Activated naive CD4-positive, alpha-beta T cell treated with anti-CD3 and anti-CD28 coated beads, Interleukin-2, amount 50 U/mL, for 16 hours (primary cell): ENCODE data around the gene GABBR2.
A peak's percentile ranks its signal among the peaks of the same experiment; 100 is the strongest.

Source experiments
- DNase-seq: peaks from one replicate; pipeline ENCODE4 v3.0.0-alpha.2; 2020

Gene GABBR2

GRCh38 chr9:98331536-98332259 lies 377.0 kb downstream of the GABBR2 start:
- no peak for DNase-seq

DNA sequence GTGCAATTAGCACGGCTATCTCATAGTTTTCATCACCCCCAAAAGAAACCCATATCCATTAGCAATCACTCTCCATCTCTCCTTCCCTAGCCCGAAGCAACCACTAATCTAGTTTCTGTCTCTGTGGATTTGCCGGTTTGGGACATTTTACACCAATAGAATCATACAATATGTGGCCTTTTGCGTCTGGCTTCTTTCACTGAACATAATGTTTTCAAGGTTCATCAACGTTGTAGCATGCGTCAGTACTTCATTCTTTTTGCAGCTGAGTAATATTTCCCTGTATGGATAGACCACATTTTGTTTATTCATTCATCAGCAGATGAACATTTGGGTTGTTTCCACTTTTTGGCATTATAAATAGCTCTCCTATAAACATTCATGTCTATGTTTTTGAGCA lies 377.9 kb downstream of the GABBR2 start:
- DNase-seq: no peak

- no peak for DNase-seq
Observed at GRCh38 chr9:98329904-98330303, 378.8 kb downstream of the GABBR2 start.

DNA sequence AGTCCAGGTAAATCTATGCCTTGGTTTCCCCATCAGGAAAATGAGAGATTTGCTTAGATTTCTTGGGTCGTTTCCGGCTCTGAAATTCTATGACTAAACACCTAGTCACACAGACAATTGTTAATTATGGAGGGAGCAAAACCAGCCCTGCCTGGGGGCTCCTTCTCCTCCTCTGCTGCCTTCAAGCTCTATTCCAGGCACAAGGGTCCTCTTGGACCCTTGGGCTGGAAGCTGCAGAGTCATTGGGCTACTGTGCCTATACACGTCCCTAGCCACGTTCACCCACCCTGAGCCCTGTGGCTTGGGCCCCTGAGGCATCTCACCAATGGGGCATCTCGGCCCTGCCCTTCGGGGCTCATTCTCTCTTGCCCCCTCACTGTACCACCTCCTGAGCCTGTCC lies 379.5 kb downstream of the GABBR2 start:
- DNase-seq: no peak

GRCh38 chr9:98328770-98329169 lies 380.0 kb downstream of the GABBR2 start:
- no peak for DNase-seq

- DNase-seq: no peak
Observed at GRCh38 chr9:98328141-98328540, 380.6 kb downstream of the GABBR2 start.

DNA sequence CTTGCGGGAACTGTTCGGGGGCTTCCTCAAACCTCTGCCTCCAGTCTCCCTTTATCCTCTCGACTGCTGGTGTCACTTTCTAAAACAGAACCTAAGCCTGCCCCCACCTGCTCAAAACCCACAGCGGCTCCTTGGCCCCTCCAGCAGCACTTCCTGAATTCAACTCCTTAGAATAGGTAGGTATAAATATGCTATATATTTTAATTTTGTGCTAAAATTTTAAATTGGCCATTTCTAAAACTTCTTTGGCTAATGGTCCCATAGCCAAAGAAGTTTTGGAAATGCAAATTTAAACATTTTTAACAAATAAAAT lies 381.5 kb downstream of the GABBR2 start:
- no peak for DNase-seq

GRCh38 chr9:98326459-98327248 lies 382.1 kb downstream of the GABBR2 start:
- DNase-seq: no peak

DNA sequence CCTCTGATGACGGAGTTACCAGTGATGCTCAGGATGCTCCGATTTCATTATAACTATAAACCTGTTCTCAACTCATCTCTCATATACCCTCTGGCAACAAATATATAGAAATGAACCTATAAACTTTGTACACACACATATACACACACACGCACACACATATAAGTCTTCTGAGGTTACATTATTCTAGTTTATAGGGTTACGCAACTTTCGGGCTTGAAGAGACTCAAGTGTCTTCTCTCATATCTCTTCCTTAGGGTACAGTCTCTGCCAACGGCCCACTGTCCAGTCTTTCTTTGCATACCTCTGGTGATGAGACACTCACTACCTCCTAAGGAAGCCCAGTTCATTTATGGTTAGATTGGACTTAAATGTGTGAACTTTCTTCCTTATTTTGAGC lies 383.9 kb downstream of the GABBR2 start:
- DNase-seq: no peak

GRCh38 chr9:98323831-98324135 lies 385.0 kb downstream of the GABBR2 start:
- DNase-seq: no peak

DNA sequence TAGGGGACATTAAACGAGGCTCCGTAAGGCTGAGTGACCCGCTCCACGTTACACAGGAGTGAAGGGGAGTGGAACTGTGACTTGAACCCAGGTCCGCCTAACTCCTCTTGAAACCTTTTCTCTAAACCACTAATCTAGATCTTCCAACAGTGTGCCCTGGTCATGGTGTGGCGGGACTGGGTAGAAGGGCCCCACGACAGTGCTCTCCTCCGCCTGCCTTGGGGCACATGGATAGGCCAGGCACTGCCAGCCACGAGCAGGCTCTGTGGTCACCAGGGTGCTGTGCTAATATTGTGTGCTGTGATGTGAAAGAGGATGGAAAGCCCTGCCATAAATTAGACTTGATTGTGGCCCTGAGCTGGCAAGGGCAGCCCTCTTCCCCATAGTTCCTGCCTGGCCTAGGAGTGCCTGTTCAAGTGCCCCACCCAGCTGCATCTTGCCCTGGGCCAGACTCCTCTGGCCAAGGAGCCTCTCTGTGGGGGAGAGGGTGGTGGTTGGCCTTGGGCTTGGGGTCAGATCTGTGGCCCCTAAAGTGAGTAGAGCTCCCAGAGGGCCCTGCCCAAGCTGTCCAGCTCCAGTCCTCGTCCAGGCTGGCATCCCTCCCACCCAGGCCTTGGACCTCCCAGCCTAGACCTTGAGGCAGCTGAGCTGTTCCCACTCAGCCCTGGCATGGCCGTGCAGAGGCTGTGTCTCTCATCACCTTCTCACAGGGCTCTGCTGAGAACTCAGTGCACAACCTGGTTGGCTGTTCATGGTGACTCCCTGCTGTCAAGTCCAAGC lies 385.5 kb downstream of the GABBR2 start:
- no peak for DNase-seq

DNA sequence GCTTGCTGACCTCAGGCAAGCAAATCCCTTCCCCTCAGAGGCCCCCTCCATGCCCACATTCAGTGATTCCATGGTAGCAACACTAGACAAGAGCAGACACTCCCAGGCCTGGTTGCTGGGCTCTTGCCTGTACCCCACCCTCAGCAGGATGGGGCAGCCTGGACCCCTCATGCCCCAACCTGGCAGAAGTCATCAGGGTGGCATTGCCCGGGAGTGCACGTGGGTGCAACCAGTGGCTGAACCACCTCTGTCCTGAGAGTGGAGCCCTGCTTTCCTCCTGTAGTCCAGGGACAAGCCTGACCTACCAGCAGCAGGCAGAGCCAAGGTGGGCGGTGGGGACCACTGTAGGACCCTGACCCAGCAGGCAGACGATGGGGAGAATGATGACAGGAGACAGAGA lies 387.5 kb downstream of the GABBR2 start:
- DNase-seq: no peak

DNA sequence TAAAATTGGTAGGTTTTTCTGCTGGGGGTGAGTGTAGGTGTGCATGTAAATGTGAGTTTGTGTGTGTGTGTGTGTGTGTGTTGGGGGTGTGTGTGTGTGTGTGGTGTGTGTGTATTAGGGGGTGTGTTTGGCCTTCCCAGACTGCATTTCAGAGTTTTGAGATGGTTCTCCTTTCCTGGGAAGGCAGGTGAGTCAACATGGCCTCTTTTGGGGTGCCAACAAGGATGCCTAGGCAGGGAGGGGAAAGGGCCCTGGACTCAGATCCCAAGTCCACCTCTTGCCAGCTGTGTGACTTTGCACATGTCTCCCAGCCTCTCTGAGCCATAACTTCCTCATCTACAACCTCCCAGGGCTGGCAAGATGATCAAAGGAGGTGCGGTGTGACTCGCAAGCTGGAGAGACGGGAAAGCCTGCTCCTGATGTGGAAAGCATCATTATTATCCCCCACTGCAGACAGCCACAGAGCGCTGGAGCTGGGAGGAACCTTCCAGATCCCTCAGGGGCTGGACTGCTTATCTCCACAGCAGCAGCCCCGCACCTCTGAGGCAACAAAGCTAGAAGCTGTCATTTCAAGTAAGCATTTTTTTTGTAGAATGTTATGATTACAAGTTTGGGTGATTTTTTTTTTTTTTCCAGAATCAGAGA lies 389.8 kb downstream of the GABBR2 start:
- no peak for DNase-seq

- DNase-seq: no peak
Observed at GRCh38 chr9:98318041-98318790, 390.5 kb downstream of the GABBR2 start.

DNA sequence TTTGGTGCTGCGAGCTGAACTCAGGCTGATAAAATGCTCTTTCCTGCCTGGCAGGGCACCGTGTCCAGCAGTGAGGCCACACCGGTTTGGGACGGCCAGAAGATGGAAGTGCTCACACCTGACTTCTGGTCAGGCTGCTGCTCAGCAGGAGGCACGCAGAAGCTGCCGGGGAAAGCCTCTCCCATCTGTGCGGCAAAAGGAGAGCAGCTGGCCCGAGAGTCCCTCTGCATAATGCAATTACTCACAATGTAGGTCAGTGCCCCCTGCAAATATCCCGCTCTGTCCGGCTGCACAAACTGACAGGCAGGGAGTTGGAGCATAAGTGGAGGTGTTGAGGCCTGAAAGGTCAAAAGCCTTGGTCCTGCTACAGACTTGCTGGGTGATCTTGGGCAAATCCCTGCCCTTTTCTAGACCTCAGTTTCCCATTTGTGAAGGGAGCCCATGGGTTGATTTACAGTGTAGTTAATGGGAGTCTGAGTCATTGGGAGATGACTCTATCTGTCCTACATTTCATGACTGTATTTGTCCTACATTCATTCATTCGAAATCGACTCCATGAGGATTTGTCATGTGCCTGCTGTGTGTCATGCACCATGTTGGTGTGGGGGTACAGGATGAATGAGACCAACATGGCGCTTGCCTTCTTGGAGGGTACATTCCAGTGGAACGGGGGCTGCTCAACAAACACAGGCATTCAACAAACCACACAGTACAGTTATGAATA lies 391.4 kb downstream of the GABBR2 start:
- DNase-seq: no peak

DNA sequence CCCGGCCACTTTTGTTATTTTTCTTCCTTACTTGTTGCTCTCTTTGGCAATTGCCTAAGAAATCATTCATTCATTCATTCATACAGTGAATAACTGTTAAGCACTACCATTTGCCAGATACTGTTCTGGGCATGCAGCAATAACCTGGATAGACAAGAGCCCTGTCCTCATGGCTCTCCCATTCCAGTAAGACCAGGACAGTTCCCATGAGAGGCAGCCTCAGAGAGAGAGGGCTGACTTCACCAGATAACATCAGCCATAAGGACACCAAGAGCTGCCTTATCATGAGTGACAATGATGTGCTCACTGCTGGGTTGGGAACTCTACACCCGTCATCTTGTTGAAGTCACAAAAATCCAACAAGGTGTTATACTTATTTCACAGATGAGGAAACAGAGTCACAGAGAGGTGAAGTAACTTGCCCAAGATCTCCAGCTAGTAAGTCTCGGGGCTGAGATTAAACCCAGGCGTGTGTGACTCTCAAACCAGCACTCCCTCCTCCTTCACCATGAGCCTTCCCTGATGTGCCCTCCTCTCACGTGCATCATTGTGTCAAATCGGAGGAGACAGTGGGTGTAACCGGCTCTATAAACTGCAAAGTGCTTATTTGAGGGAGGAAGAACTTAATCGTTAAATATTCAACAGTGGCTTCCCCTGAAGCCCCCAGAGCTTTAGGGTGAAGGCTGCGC lies 392.1 kb downstream of the GABBR2 start:
- no peak for DNase-seq

DNA sequence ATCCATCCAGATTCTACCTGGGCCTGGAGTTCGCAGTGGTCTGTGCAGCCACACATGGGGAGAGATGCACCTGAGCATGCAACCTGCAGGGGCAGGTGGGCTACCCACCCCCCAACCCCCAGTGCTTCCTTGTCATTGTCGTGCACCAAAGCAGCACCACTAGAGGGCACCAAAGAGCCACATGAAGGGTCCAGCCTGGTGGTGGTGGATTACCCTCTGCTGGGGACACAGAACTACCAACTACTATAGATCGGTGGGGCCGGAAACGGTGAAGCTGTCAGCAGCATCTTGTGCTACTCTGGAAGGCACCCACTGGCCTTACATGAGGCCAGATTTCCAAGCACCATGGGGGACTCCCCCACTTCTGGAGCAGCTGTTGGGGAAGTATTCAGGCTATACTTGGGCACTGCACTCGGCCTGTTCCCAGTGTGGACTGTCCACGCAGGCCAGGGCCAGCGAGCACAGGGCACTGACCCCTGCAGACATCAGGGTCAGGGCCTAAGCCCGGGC lies 393.1 kb downstream of the GABBR2 start:
- DNase-seq: peak; percentile 74

DNA sequence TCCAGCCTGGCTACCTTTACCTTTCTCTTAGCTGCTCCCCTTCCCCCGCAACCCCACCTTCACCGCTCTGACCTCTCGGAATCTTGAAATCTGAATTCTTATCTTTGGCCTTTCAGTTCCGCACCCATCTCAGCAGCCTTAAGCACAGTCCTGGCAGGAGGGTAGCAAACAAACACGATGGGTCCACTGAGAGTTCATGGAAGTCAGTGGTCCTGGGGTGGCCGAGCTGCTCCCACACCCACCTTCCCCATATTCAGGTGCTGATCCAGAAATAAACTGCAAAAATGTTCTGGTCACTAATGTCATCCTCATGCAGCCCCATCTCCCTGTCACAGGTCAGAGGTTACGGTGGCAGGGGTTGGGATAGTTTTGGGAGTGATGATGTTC lies 393.7 kb downstream of the GABBR2 start:
- no peak for DNase-seq

DNA sequence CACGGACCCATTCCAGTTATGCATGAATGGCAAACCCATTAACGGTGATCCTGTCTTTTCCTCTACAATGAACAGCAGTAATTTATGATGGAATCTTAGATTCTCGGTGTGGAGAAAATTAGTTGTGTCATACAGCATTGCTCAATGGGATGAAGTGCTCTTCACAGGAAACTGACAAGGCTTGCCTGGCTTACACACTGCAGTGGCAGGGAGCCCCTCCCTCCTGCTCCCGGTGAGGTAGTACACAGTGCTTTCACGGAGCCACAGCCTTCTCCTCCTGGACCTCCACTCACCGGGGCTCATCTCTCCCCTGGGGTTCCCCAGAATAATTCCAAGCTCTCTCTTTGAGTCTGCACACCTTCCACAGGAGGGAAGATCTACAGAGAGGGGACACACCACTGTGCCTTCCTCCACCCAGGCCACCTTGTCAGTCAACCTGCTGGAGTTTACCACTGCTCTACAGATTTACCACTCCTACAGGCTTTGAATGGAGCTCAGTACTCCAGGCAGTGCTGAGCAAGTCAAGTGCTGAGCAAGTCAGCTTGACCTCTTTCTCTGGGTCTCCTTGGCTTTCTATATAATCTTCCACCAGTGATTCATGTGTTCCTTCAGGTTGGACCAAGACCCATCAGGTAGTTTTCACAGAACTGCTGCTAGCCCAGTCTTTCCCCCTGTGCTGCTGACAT lies 394.2 kb downstream of the GABBR2 start:
- no peak for DNase-seq

DNA sequence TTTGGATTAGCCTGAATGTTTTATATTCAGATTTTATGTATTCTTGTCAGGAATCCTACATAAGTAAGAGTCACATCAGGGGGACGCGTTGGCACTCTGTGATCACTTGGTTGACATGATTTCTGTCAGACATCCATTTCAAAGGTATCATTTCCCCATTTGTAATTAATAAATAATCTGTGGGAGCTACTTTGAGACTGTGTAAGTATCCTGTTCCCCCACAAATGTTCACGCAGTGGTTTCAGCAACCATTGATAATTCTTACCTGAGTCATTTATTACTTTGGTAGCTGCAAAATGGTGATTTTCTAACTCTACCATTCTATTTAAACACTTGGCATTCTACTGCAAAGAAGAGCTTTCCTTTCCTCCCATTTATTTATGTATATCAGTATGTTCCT lies 396.4 kb downstream of the GABBR2 start:
- no peak for DNase-seq

DNA sequence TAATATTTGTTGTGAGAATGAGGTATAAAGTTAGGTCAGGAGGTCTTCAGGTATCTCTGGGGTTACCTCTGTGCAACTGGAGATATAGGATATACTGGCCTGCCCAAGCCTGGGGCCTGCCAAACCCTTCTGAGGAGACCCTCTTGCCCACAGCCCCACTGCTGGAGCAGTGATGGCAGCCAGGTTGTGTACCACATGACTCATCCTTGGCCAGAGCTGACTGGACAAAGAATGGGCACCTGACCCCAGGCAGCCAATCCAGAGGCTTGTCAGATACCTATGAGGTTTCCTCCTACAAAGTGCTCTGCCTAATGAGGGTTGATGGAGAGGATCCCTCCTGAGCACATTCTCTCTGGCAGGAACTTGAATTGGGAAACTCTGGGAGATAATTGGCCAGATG lies 397.2 kb downstream of the GABBR2 start:
- no peak for DNase-seq
